ENCODE results near the gene SS18L1.

- TF ChIP-seq CTCF (IDR thresholded peaks at IDR 0.05) (no peak), POLR2A (IDR thresholded peaks at IDR 0.05) (no peak)
Measured at GRCh38 chr20:62223571-62223970, 80.0 kb downstream of the SS18L1 start.
